Stromal cell of bone marrow (primary cell): Measurements from ENCODE around the gene CPOX.

Experiments
- DNase-seq: peaks from one replicate; pipeline ENCODE4 v3.0.0-alpha.2; 2012; ENCODE audit warnings: low read depth

Gene CPOX

GRCh38 chr3:98534168-98534567 is 59.2 kb downstream of the CPOX start:
- no peak for DNase-seq

- no peak for DNase-seq
Observed at GRCh38 chr3:98532709-98533571, 60.5 kb downstream of the CPOX start.

- no peak for DNase-seq
Observed at GRCh38 chr3:98532275-98532637, 61.2 kb downstream of the CPOX start.

GRCh38 chr3:98531622-98532274 is 61.7 kb downstream of the CPOX start, which contains the start of gene GPR15:
Gene GPR15 (plus strand): TSS chr3:98531978. CDS start chr3:98532034, 56 bp downstream.
- DNase-seq, result no peak

GRCh38 chr3:98530676-98531075 is 62.7 kb downstream of the CPOX start:
- no peak for DNase-seq

- no peak for DNase-seq
Observed at GRCh38 chr3:98529856-98530459, 63.5 kb downstream of the CPOX start.
